Prostate gland (tissue), 2 donors: ENCODE data around the gene ABCB8.

Source experiments
- CTCF ChIP-seq, 4 experiments: fragments of 200-600 bp in 2 of 4; fragments of 450-650 bp in 2 of 4; sonication (generic) in 2 of 4; IDR thresholded peaks; 1 replicate in 3 of 4; 2 replicates in 1 of 4; pipeline ENCODE4 v1.5.1; 2016 to 2019; ENCODE audit warnings: antibody characterized with exemption in 4 of 4, mild to moderate bottlenecking in 2 of 4, moderate library complexity in 2 of 4
- POLR2A ChIP-seq: fragments of 450-650 bp; IDR thresholded peaks from one replicate; pipeline ENCODE4 v1.6.1; 2016; ENCODE audit warnings: antibody characterized with exemption, mild to moderate bottlenecking
- POLR2AphosphoS5 ChIP-seq: sonication (generic); formaldehyde crosslinking; IDR thresholded peaks from one replicate; pipeline ENCODE4 v1.6.1; 2017; ENCODE audit warnings: antibody characterized with exemption

- TF ChIP-seq POLR2AphosphoS5 (no peak), POLR2A (no peak), CTCF (IDR thresholded peaks at IDR 0.05) (no peak)
These were observed 36.2 kb downstream of the ABCB8 start for GRCh38 chr7:151064454-151064853.
